ENCODE results near the gene PLOD2. TPM values are rescaled to one million over a fixed set of nuclear protein-coding genes. Genes with fewer than 3 reads are reported as not detected.

The PLOD2 gene
- total and polyA plus RNA-seq, 4 donors = 17.8 to 73.9 (median 22.7) TPM

- no peak for ATAC-seq (ENCODE audit: insufficient read depth, low FRiP score)
- H3K9ac ChIP-seq (ENCODE audit: insufficient read depth in 1 of 2, low read length in 2 of 2) = no peak overlapping the region
- WGBS, 2 donors = 89 to 92% methylated on average over 7 of the region's 7 CpGs
Measured at GRCh38 chr3:146164971-146165769, 4.2 kb upstream of the PLOD2 start.

GRCh38 chr3:146164506-146164905, 3.5 kb upstream of the PLOD2 start:
- Histone ChIP-seq H3K9me3 (ENCODE audit: control insufficient read depth in 4 of 4, insufficient read depth in 3 of 4, low read length in 3 of 4) (no peaks in the 10 kb centered on the region), H3K27ac (ENCODE audit: low read depth in 1 of 2, low read length in 1 of 2) (no peak overlapping the region), H3K4me3 (no peak overlapping the region), H3K36me3 (ENCODE audit: control insufficient read depth in 4 of 4, insufficient read depth in 4 of 4, low read length in 4 of 4) (no peaks in the 10 kb centered on the region), H3K4me1 (ENCODE audit: control insufficient read depth in 5 of 5, insufficient read depth in 5 of 5, low read length in 5 of 5) (peaks cover 0 to 21% (median 8%) of the 10 kb centered on the region in 5 donors), H3K27me3 (ENCODE audit: control insufficient read depth in 3 of 3, insufficient read depth in 3 of 3, low read length in 2 of 3) (no peaks in the 10 kb centered on the region), H3K9ac (ENCODE audit: insufficient read depth in 1 of 2, low read length in 2 of 2) (no peak overlapping the region)
- no peak for DNase-seq
- no peak for ATAC-seq (ENCODE audit: insufficient read depth, low FRiP score)
- TF ChIP-seq CTCF (IDR thresholded peaks at IDR 0.05; ENCODE audit: control extremely low read depth, extremely low read depth) = no peak

More at GRCh38 chr3:146164971-146165769, 4.2 kb upstream of the PLOD2 start:
- Histone ChIP-seq H3K27ac (ENCODE audit: low read depth in 1 of 2, low read length in 1 of 2) (no peak overlapping the region), H3K27me3 (ENCODE audit: control insufficient read depth in 3 of 3, insufficient read depth in 3 of 3, low read length in 2 of 3) (no peaks in the 10 kb centered on the region), H3K4me1 (ENCODE audit: control insufficient read depth in 5 of 5, insufficient read depth in 5 of 5, low read length in 5 of 5) (peaks cover 0 to 17% (median 8%) of the 10 kb centered on the region in 5 donors), H3K9me3 (ENCODE audit: control insufficient read depth in 4 of 4, insufficient read depth in 3 of 4, low read length in 3 of 4) (no peaks in the 10 kb centered on the region), H3K36me3 (ENCODE audit: control insufficient read depth in 4 of 4, insufficient read depth in 4 of 4, low read length in 4 of 4) (no peaks in the 10 kb centered on the region), H3K4me3 (no peak overlapping the region)
- DNase-seq = no peak
- no peak for TF ChIP-seq CTCF (IDR thresholded peaks at IDR 0.05; ENCODE audit: control extremely low read depth, extremely low read depth)

GRCh38 chr3:146164071-146164470, 3.1 kb upstream of the PLOD2 start:
- Histone ChIP-seq H3K4me3 (no peak overlapping the region), H3K27ac (ENCODE audit: low read depth in 1 of 2, low read length in 1 of 2) (no peak overlapping the region), H3K27me3 (ENCODE audit: control insufficient read depth in 3 of 3, insufficient read depth in 3 of 3, low read length in 2 of 3) (no peaks in the 10 kb centered on the region), H3K4me1 (ENCODE audit: control insufficient read depth in 5 of 5, insufficient read depth in 5 of 5, low read length in 5 of 5) (peaks cover 0 to 25% (median 8%) of the 10 kb centered on the region in 5 donors), H3K9ac (ENCODE audit: insufficient read depth in 1 of 2, low read length in 2 of 2) (no peak overlapping the region), H3K9me3 (ENCODE audit: control insufficient read depth in 4 of 4, insufficient read depth in 3 of 4, low read length in 3 of 4) (no peaks in the 10 kb centered on the region), H3K36me3 (ENCODE audit: control insufficient read depth in 4 of 4, insufficient read depth in 4 of 4, low read length in 4 of 4) (no peaks in the 10 kb centered on the region)
- TF ChIP-seq CTCF (IDR thresholded peaks at IDR 0.05; ENCODE audit: control extremely low read depth, extremely low read depth) = no peak
- DNase-seq (no peak), ATAC-seq (ENCODE audit: insufficient read depth, low FRiP score) (no peak)

Measured in lung (tissue), 12 donors.